G401 (cell line): Measurements from ENCODE around the gene MECR. TPM values are rescaled to one million over a fixed set of nuclear protein-coding genes. Genes with fewer than 3 reads are reported as not detected.
"Not testable (repeated sequence)": the region's sequence is repeated elsewhere in the genome, so short reads cannot be mapped to it uniquely, and the experiment has no call there.

ENCODE experiments used
- DNase-seq: peaks from one replicate; pipeline ENCODE4 v3.0.0-alpha.2; 2015; ENCODE audit warnings: low spot score
- in situ Hi-C: cut with HindIII; loops from 2 replicates; pipeline ENCODE4 v1.10.0; 2016; ENCODE audit warnings: low sequenced_read_pairs, mixed read lengths
- total RNA-seq: library from RNA; depleted of rRNA; stranded (reverse); fragments of >200 nt; shearing (Covaris generic); gene quantifications from 2 replicates; pipeline ENCODE4 v1.2.3, GENCODE V29; 2014

Gene MECR
- total RNA-seq, 1 experiment from 2014 or later: 41.0 TPM

- in situ Hi-C loops: loop anchor here (25.0 kb wide), 1 partner anchor 148 kb away; no protein-coding TSS in a partner anchor
- DNase-seq: no peak
These were observed 8.4 kb upstream of the MECR start for GRCh38 chr1:29239142-29239541.

GRCh38 chr1:29238620-29239002 is 7.9 kb upstream of the MECR start:
- in situ Hi-C loops: loop anchor here (25.0 kb wide), 1 partner anchor 149 kb away; no protein-coding TSS in a partner anchor
- DNase-seq: no peak

GRCh38 chr1:29237852-29238619 is 7.3 kb upstream of the MECR start:
- no peak for DNase-seq
- in situ Hi-C loops: loop anchor here (25.0 kb wide), 1 partner anchor 149 kb away; no protein-coding TSS in a partner anchor

- no peak for DNase-seq
These were observed 6.5 kb upstream of the MECR start for GRCh38 chr1:29237129-29237821.

GRCh38 chr1:29236712-29237128 is 6.0 kb upstream of the MECR start:
- no peak for DNase-seq

More at GRCh38 chr1:29237129-29237821, 6.5 kb upstream of the MECR start:
- in situ Hi-C loops: loop anchor here (25.0 kb wide), 1 partner anchor 150 kb away; no protein-coding TSS in a partner anchor

GRCh38 chr1:29235955-29236711 is 5.4 kb upstream of the MECR start, which contains the start of gene PTPRU:
Gene PTPRU (plus strand): TSS chr1:29236522. CDS start chr1:29236645, 123 bp downstream.
- DNase-seq: peak; percentile 65

More at GRCh38 chr1:29236712-29237128, 6.0 kb upstream of the MECR start:
- in situ Hi-C loops: loop anchor here (25.0 kb wide), 1 partner anchor 151 kb away; no protein-coding TSS in a partner anchor

GRCh38 chr1:29234881-29235280 is 4.1 kb upstream of the MECR start:
- in situ Hi-C loops: loop anchor here (25.0 kb wide), 1 partner anchor 152 kb away; no protein-coding TSS in a partner anchor
- DNase-seq: not testable (repeated sequence)

More at GRCh38 chr1:29235955-29236711, 5.4 kb upstream of the MECR start, which contains the start of gene PTPRU:
- in situ Hi-C loops: loop anchor here (25.0 kb wide), 1 partner anchor 151 kb away; no protein-coding TSS in a partner anchor

- in situ Hi-C loops: loop anchor here (25.0 kb wide), 1 partner anchor 153 kb away; no protein-coding TSS in a partner anchor
- DNase-seq: no peak
These were observed 3.7 kb upstream of the MECR start for GRCh38 chr1:29234471-29234870.

GRCh38 chr1:29233693-29234092 is 3.0 kb upstream of the MECR start:
- DNase-seq: no peak
- in situ Hi-C loops: loop anchor here (25.0 kb wide), 1 partner anchor 154 kb away; no protein-coding TSS in a partner anchor

GRCh38 chr1:29232387-29232786 is 1.7 kb upstream of the MECR start:
- DNase-seq: no peak
- in situ Hi-C loops: loop anchor here (25.0 kb wide), 1 partner anchor 155 kb away; no protein-coding TSS in a partner anchor

- in situ Hi-C loops: loop anchor here (25.0 kb wide), 1 partner anchor 157 kb away; no protein-coding TSS in a partner anchor
- no peak for DNase-seq
These were observed 556 bp downstream of the MECR start for GRCh38 chr1:29230204-29230552.

GRCh38 chr1:29227511-29227910 is 3.2 kb downstream of the MECR start:
- in situ Hi-C loops: loop anchor here (25.0 kb wide), 1 partner anchor 160 kb away; no protein-coding TSS in a partner anchor
- DNase-seq: no peak

GRCh38 chr1:29225361-29225760 is 5.4 kb downstream of the MECR start:
- DNase-seq: no peak
- in situ Hi-C loops: loop anchor here (25.0 kb wide), 1 partner anchor 162 kb away; no protein-coding TSS in a partner anchor

- in situ Hi-C loops: no loop called here
- DNase-seq: no peak
These were observed 6.3 kb downstream of the MECR start for GRCh38 chr1:29224356-29224837.

- in situ Hi-C loops: no loop called here
- no peak for DNase-seq
These were observed 7.2 kb downstream of the MECR start for GRCh38 chr1:29223521-29223920.

- in situ Hi-C loops: no loop called here
- no peak for DNase-seq
These were observed 8.0 kb downstream of the MECR start for GRCh38 chr1:29222686-29223085.

GRCh38 chr1:29222260-29222659 is 8.5 kb downstream of the MECR start:
- DNase-seq, in situ Hi-C loops: not testable (repeated sequence)

- in situ Hi-C loops: no loop called here
- no peak for DNase-seq
These were observed 9.4 kb downstream of the MECR start for GRCh38 chr1:29221296-29221695.

GRCh38 chr1:29218223-29218622 is 12.5 kb downstream of the MECR start:
- in situ Hi-C loops: no loop called here
- DNase-seq: no peak
